HG03457 (cell line): ENCODE results near the gene GNA14.
"Not testable (repeated sequence)": the region's sequence is repeated elsewhere in the genome, so short reads cannot be mapped to it uniquely, and the experiment has no call there.

Experiments
- ATAC-seq: cut with Tn5 transposase; IDR thresholded peaks from one replicate; pipeline ENCODE4 v1.9.1; 2021; ENCODE audit warnings: moderate number of reproducible peaks; ENCODE audit not compliant: unreplicated experiment

Gene GNA14

DNA sequence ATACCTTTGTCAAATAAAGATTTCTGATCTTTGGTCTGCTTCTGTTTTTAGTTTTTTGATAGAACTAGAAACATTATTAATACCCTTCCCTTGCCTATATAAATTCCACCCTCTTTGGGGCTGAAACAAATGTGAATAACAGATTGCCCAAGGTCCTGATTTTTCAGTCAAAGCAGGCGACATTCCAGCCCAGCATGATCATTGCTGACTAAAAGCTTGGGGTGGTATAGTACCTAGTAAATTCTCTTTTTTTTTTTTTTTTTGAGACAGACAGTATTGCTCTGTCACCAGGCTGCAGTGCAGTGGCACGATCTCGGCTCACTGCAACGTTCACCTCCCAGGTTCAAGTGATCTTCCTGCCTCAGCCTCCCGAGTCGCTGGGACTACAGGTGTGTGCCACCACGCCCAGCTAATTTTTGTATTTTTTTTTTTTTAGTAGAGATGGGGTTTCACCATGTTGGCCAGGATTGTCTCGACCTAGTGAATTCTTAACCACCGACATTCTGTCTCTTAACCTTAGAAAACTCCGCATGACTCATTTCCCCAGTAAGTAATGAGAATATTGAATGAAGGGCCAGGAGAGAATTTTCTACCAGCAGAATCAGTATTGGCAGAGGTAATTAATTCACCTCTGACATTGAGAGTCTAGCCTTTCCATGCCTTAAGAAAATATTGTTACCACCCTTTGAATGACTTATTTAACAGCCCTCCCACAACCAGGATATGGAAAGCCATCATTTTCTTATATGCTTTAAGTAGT is 226.4 kb downstream of the GNA14 start:
- no peak for ATAC-seq

DNA sequence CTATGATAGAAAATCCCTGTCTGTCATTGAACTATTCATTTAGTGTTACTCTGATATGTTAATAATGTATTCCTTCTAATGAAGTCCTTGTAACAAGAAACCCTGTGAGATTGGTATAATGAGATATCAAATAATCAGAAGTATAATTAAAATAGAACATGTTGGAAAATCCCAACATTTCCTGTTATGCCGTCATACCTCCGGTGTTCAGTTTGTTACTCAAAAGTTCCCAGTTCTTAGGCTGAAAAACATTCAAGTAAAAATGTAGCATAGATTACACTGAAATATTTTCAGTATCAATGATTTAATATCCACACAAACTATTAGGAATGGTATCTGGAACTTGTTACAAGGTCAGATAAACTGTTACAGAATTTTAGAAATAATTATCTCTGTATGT is 227.5 kb downstream of the GNA14 start:
- ATAC-seq = no peak

DNA sequence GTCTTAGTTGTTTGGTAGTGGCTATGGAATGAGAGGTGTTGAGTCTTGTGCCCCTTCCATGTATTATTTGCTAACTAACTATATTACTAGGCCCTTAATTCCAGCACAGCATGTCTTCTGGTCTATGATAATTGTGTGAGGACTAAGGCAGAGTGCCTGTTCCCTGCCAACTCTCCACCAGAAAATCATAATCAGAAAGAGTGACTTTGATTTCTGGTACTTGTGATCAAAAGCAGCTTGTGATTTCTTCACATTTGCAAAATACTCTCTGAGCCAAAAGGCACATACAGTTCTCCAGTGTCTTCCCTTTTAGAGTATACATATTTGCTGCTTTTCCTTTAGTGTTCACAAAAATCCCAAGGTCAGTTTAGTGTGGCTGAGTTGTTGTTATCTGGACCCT is 229.9 kb downstream of the GNA14 start:
- no peak for ATAC-seq

DNA sequence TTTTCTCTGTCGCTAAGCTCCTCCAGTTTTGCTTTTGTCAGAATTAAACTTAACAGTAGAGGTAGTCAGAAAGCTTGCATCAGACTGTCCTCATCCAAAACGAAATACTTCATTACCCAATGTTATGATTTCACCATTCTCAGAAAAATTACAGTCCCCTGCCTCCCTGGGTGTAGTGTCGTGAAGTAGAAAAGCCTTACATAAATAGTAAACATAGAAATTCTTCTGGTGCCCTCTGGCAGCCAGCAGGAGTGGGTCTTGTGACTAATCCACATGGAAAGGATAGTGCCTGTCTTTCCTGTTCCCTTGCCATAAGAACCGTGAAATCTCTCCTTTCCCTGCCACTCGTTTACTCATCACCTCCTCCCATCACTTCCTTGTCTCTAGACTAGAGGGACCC is 230.6 kb downstream of the GNA14 start:
- ATAC-seq = no peak

DNA sequence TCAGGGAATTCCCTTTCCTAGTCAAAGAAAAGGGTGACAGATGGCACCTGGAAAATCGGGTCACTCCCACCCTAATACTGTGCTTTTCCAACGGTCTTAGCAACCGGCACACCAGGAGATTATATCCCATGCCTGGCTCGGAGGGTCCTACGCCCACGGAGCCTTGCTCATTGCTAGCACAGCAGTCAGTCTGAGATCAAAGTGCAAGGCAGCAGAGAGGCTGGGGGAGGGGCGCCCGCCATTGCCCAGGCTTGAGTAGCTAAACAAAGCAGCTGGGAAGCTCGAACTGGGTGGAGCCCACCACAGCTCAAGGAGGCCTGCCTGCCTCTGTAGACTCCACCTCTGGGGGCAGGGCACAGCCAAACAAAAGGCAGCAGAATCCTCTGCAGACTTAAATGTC is 239.6 kb downstream of the GNA14 start:
- ATAC-seq = not testable (repeated sequence)

DNA sequence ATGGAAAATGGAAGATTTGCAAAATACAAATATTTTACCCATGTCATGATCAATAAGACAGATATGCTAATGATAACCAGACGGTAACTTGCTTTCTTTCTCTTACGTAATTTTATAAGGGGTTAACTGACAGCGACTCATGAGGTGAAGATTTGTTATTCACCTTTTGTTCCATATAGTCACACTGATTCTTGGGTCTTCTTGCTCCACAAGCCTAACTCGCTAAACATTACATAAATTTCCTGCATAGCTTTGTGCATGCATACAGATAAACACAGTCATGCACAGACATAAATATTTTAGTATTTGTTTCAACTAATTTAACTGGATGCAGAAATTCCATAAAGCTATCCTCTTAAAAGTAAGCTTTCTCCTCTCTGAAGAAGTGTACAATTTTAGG is 244.9 kb downstream of the GNA14 start:
- no peak for ATAC-seq

DNA sequence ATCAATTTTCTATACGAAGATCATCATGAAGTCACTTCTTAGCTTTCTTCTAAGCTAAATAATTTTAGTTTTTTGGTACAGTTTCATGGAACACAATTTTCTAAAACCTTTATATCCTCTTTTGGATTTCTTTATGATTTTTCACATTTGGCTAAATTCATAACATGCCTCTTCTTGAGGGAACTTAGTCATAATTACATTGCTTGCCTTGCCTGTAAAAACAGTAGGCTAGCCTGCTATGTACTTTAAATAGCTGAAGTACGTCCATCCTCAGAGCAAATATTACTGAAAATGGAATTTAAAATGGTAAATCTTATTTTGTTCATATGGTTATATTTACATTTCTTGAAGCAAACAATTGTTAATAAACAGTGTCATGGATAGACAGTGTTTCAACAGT is 245.8 kb downstream of the GNA14 start:
- ATAC-seq = no peak

DNA sequence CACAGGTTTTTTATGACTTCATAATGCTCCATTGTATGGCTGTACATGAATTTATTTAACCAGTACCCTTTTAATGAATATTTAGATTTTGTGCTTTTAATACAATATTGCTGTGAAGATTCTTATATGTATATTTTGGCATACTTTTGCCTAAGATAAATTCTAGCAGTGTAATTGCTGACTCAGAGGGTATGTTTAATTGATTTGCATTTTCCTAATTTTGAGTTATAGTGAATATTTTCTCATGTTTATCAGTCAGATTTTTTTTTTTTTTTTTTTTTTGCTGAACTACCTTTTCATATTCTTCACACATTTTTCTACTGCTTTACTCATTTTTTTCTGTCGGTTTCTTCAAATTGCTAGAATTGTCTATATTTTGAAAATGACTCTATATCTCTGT is 248.2 kb downstream of the GNA14 start:
- no peak for ATAC-seq

DNA sequence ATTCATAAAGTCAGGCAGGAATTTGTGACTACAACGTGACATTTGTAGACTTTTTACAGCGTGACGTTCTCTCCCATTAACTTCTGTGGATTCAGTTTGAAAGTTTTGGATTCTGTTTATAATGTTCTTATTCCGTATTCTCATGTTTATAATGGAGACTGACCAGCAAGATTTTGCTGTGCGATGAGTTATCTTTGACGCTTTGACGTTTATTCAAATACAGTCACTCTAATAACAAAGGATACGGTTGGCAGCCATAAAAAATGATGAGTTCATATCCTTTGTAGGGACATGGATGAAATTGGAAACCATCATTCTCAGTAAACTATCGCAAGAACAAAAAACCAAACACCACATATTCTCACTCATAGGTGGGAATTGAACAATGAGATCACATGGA is 249.5 kb downstream of the GNA14 start:
- ATAC-seq = not testable (repeated sequence)

DNA sequence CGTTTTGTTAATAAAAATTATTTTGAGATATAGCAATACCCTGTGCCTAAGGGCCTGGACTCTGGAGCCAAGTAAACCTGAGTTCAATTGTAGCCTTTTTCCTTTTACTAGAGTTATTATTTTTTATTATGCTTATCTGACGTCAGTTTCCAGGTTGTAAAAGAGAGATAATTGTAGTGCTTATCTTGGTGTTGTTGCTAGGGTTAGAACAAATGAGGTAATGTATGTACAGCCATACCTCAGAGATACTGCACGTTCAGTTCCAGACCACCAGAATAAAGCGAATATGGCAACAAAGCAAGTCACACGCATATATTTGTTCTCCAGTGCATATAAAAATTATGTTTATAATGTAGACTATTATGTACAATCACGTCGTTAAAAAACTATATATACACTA is 255.8 kb downstream of the GNA14 start:
- ATAC-seq = no peak

DNA sequence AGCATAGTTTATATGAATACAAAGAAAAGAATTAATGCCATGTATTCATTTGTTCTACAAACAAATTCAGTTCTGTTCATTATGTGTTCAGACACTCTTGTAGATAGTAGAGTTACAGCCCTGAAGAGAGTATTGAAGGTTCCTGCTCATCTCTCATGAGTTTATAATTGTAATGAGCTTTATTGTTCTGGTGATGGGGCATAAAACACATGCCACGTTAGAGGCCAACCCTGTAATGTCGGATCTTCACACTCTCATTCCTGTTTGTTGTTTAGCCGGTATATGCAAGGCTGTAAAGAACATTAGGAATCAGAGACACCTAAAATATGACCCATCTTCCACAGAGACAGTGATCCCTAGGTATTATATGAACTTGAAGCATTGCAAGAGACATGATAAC is 256.3 kb downstream of the GNA14 start:
- no peak for ATAC-seq

DNA sequence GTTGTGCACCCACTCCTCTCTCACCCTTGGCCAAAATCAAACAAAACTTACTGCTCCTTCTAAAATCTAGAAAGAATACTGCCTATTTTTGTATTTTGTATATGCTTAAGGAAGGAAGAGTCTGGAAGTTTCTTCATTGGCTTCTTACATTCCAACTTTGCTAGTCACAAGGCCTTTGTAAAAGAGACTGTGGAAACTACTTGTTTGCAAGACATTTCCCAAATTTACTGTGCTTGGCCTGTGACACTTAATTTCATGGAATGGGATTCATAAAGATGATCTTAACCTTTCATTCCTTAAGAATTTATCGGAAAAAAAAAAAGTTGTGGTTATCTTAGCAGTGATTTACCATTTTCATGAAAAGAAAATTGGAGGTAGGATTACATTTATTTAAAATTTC is 261.9 kb downstream of the GNA14 start:
- ATAC-seq = no peak

DNA sequence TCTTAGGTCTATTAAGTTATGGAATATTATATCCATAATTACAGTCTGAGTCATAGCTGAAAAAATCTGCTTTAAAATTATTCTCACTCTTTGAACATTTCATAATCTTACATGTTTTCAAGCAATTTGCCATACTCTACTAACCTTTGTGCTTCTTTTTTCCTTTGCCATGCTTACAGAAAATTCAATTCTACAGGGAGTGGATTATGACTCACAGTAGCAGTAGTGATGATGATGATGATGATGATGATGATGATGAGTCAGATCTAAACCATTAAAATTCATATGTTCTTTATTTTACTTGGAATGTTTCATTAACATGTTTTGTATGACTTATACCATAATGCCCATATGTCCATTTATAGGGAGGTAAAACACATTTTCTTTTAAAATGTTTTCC is 263.7 kb downstream of the GNA14 start:
- ATAC-seq = no peak

DNA sequence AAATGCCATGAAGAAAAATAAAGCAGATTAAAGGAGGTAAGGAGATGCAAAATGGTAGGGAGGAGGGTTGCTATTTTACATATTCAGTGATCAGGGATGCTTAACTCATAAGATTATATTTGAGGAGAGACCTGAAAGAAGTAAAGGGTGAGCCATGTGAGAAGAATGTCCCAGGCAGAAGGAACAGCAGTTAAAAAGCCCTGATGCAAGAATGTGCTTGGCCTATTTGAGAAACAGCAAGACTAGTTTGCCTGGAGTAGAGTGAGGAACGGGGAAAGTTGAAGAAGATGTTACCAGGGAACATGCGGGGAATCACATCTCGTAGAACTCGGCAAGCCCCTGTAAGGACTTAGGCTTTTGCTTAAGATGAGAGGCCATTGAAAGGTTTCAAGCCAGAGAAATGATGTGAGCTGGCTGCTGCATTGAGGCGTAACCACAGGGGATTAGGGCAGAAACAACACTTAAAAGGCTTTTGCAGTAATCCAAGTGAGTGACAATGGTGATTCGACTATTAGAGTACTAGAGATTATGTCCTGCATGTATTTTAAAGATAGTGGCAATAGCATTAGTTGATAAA is 272.1 kb downstream of the GNA14 start:
- no peak for ATAC-seq

DNA sequence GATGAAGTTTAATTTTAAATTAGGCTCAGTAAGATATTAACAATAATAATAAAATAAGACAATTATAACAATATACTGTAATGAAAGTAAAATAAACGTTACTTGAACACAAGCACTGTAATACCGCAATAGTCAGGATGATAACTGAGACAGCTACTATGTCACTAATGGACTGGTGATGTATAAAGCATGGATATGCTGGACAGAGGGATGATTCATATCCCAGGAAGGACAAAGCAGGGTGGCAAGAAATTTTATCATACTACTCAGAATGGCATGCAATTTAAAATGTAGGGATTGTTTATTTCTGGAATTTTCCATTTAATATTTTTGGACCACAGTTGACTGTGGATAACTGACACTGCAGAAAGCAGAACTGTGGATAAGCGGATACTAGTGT is 273.9 kb downstream of the GNA14 start:
- ATAC-seq = no peak
